Right cardiac atrium (tissue), 5 donors: ENCODE measurements around the gene KLK1. TPM values are rescaled to one million over a fixed set of nuclear protein-coding genes. Genes with fewer than 3 reads are reported as not detected.

Source experiments
- ATAC-seq, 2 donors: fragments of 200-7000 bp; cut with Tn5 transposase; one replicate each; pipeline versions ENCODE4 v1.8.0 to v1.9.1; 2020; ENCODE audit warnings: moderate library complexity in 2 of 2, mild to moderate bottlenecking in 1 of 2
- DNase-seq, 3 donors: peaks; one replicate each; pipeline ENCODE4 v3.0.0-alpha.2; 2020
- H3K27ac ChIP-seq: one replicate; pipeline ENCODE4 v1.5.1; 2013; ENCODE audit warnings: mild to moderate bottlenecking, low read length, control low read depth, moderate library complexity
- H3K27me3 ChIP-seq: one replicate; pipeline ENCODE4 v1.6.1; 2013; ENCODE audit not compliant: control insufficient read depth, insufficient read depth
- H3K4me1 ChIP-seq: one replicate; pipeline ENCODE4 v1.6.1; 2013; ENCODE audit warnings: low read length; ENCODE audit not compliant: control insufficient read depth, insufficient read depth
- H3K4me3 ChIP-seq: one replicate; pipeline ENCODE4 v1.5.1; 2013; ENCODE audit warnings: low read length, control low read depth
- H3K9me3 ChIP-seq: one replicate; pipeline ENCODE4 v1.6.1; 2013; ENCODE audit warnings: low read length; ENCODE audit not compliant: control insufficient read depth
- WGBS: extraction: QIAGEN DNeasy Blood & Tissue Kit; methylation state at CpG from one replicate; pipeline ENCODE4 v1.1.7; 2013; 5-methylcytosine and 5-hydroxymethylcytosine counted together
- intact Hi-C, 4 donors: fragments of 100-400 bp; cut with DNase I; formaldehyde crosslinking; loops; one replicate each; pipeline versions ENCODE4 v1.11.0 to v1.14.0; 2022 to 2023
- long read RNA-seq, 4 donors: library from polyadenylated mRNA; unstranded; transcript quantifications; one replicate each; pipeline ENCODE4 v2.0.0, GENCODE V29; 2020 to 2021
- polyA plus RNA-seq: library from polyadenylated mRNA; stranded (reverse); fragments of 200-250 nt; gene quantifications from one replicate; pipeline ENCODE4 v1.2.3, GENCODE V29; 2013
- total RNA-seq, 4 donors: library from RNA; stranded (reverse); fragmentation: NEBNext Ultra II Directional; extraction: Animal tissue kit (Norgen Biotek cat#: 25700); gene quantifications; one replicate each; pipeline ENCODE4 v1.2.1, GENCODE V29; 2021
- donor health status: healthy with polysubstance abuse.
- donor health status: DM: no; HTN: yes; CAD: no.
- donor health status: DM: no; HTN: no; CAD: no.
- donor health status: DM: no; HTN: yes; CAD: no; lungs with severe emphysema.
- donor health status: DM: yes; HTN: yes; CAD: no.

The KLK1 gene
- total RNA-seq (under 1 TPM in 2 of 4 donors, not detected in 2; 0.54 to 0.82 TPM), polyA plus RNA-seq (0.18 TPM)
- long read RNA-seq, donor 1, result 0 reads
- long read RNA-seq, donor 2, partial matches to known transcripts, result 0 of 1 reads
- long read RNA-seq, donor 2, other reads (novel, unspliced or antisense), result 0 of 1 reads
- long read RNA-seq, donor 3, result 0 reads
- long read RNA-seq, donor 4, result 0 reads

GRCh38 chr19:50823389-50824042 is at the start of gene KLK1:
Gene KLK1, minus strand, starts transcription at chr19:50823787. Its CDS starts 39 bp downstream, at chr19:50823748.
- DNase-seq (no peak), ATAC-seq (peak in 1 of 2 donors; percentile 31)
- no peak within 1 kb of the TSS for H3K4me3 ChIP-seq
- no peaks in the 10 kb centered on the region for H3K4me1 ChIP-seq
- 52% methylated on average over 14 of the region's 14 CpGs for WGBS
- no peak within 1 kb of the TSS for H3K27ac ChIP-seq
- no peaks in the 10 kb centered on the region for H3K27me3 ChIP-seq
- intact Hi-C loops, result no loop called here
- no peaks in the 10 kb centered on the region for H3K9me3 ChIP-seq

GRCh38 chr19:50873056-50873455 is 49.5 kb upstream of the KLK1 start, which contains the start of gene KLK2:
Gene KLK2, plus strand, starts transcription at chr19:50873439. Its CDS starts 35 bp downstream, at chr19:50873474.
- ATAC-seq (no peak), DNase-seq (no peak)
- H3K27me3 ChIP-seq, result peaks cover 4% of the 10 kb centered on the region
- no peaks in the 10 kb centered on the region for H3K9me3 ChIP-seq
- intact Hi-C loops, result no loop called here
- 70% methylated on average over 3 of the region's 3 CpGs for WGBS
- no peaks in the 10 kb centered on the region for H3K4me1 ChIP-seq
- no peak within 1 kb of the TSS for H3K27ac ChIP-seq
- no peak within 1 kb of the TSS for H3K4me3 ChIP-seq

GRCh38 chr19:50870417-50871089 is 47.0 kb upstream of the KLK1 start:
- no peak overlapping the region for H3K4me3 ChIP-seq
- H3K9me3 ChIP-seq, result no peaks in the 10 kb centered on the region
- ATAC-seq (no peak), DNase-seq (no peak)
- intact Hi-C loops, result no loop called here
- peaks cover 4% of the 10 kb centered on the region for H3K27me3 ChIP-seq
- 63% methylated on average over 26 of the region's 26 CpGs for WGBS
- no peaks in the 10 kb centered on the region for H3K4me1 ChIP-seq
- no peak overlapping the region for H3K27ac ChIP-seq

GRCh38 chr19:50869479-50869878 is 45.9 kb upstream of the KLK1 start:
- intact Hi-C loops, result no loop called here
- ATAC-seq (no peak), DNase-seq (no peak)
- H3K27ac ChIP-seq, result no peak overlapping the region
- no peaks in the 10 kb centered on the region for H3K9me3 ChIP-seq
- H3K4me3 ChIP-seq, result no peak overlapping the region
- 83% methylated on average over 4 of the region's 4 CpGs for WGBS
- peaks cover 4% of the 10 kb centered on the region for H3K27me3 ChIP-seq
- no peaks in the 10 kb centered on the region for H3K4me1 ChIP-seq

GRCh38 chr19:50861496-50862286 is 38.1 kb upstream of the KLK1 start:
- WGBS, result 63% methylated on average over 7 of the region's 7 CpGs
- H3K27me3 ChIP-seq, result no peaks in the 10 kb centered on the region

GRCh38 chr19:50861010-50861409 is 37.4 kb upstream of the KLK1 start:
- no peak overlapping the region for H3K4me3 ChIP-seq
- no peak for DNase-seq
- 66% methylated on average over 5 of the region's 5 CpGs for WGBS
- no peak overlapping the region for H3K27ac ChIP-seq
- intact Hi-C loops, result no loop called here
- H3K27me3 ChIP-seq, result no peaks in the 10 kb centered on the region
- no peaks in the 10 kb centered on the region for H3K4me1 ChIP-seq
- ATAC-seq, result no peak
- H3K9me3 ChIP-seq, result no peaks in the 10 kb centered on the region

More at GRCh38 chr19:50861496-50862286, 38.1 kb upstream of the KLK1 start:
- no peak for DNase-seq
- Histone ChIP-seq H3K27ac (no peak overlapping the region), H3K4me3 (no peak overlapping the region), H3K4me1 (no peaks in the 10 kb centered on the region), H3K9me3 (no peaks in the 10 kb centered on the region)
- ATAC-seq, result no peak
- intact Hi-C loops, result no loop called here

GRCh38 chr19:50859849-50860248 is 36.3 kb upstream of the KLK1 start:
- H3K9me3 ChIP-seq, result no peaks in the 10 kb centered on the region
- 81% methylated on average over 4 of the region's 4 CpGs for WGBS
- ATAC-seq (no peak), DNase-seq (no peak)
- no peak overlapping the region for H3K4me3 ChIP-seq
- no peaks in the 10 kb centered on the region for H3K4me1 ChIP-seq
- H3K27me3 ChIP-seq, result no peaks in the 10 kb centered on the region
- no peak overlapping the region for H3K27ac ChIP-seq
- intact Hi-C loops, result no loop called here

GRCh38 chr19:50858886-50859285 is 35.3 kb upstream of the KLK1 start:
- DNase-seq (no peak), ATAC-seq (no peak)
- WGBS, result 14% methylated on average over 7 of the region's 7 CpGs
- no peaks in the 10 kb centered on the region for H3K9me3 ChIP-seq
- H3K27me3 ChIP-seq, result no peaks in the 10 kb centered on the region
- intact Hi-C loops, result no loop called here
- H3K4me3 ChIP-seq, result no peak overlapping the region
- no peak overlapping the region for H3K27ac ChIP-seq
- H3K4me1 ChIP-seq, result no peaks in the 10 kb centered on the region

GRCh38 chr19:50857366-50857765 is 33.8 kb upstream of the KLK1 start:
- Histone ChIP-seq H3K27ac (no peak overlapping the region), H3K27me3 (no peaks in the 10 kb centered on the region), H3K4me3 (no peak overlapping the region), H3K4me1 (no peaks in the 10 kb centered on the region), H3K9me3 (no peaks in the 10 kb centered on the region)
- DNase-seq, result no peak
- WGBS, result 57% methylated on average over 6 of the region's 6 CpGs
- no peak for ATAC-seq
- intact Hi-C loops, result no loop called here

- DNase-seq (no peak), ATAC-seq (no peak)
- Histone ChIP-seq H3K4me3 (no peak within 1 kb of the TSS), H3K27ac (no peak within 1 kb of the TSS), H3K27me3 (no peaks in the 10 kb centered on the region), H3K4me1 (no peaks in the 10 kb centered on the region), H3K9me3 (no peaks in the 10 kb centered on the region)
- 59% methylated on average over 9 of the region's 9 CpGs for WGBS
- intact Hi-C loops, result no loop called here
Measured at GRCh38 chr19:50854636-50855410, 31.2 kb upstream of the KLK1 start, which contains the start of gene KLK3. Gene KLK3, plus strand, starts transcription at chr19:50854915. Its CDS starts 41 bp downstream, at chr19:50854956.
